Measurements from ENCODE around the gene SIRT3. TPM values are rescaled to one million over a fixed set of nuclear protein-coding genes. Genes with fewer than 3 reads are reported as not detected.
A peak's percentile ranks its signal among the peaks of the same experiment; 100 is the strongest.
"Not testable (repeated sequence)": the region's sequence is repeated elsewhere in the genome, so short reads cannot be mapped to it uniquely, and the experiment has no call there.

Gene SIRT3
- total RNA-seq, 2 donors from 2014 or later, result 22.1 to 22.6 TPM

GRCh38 chr11:189843-190311, 46.3 kb downstream of the SIRT3 start:
- H3K4me1 ChIP-seq; intact Hi-C loops (cut with DNase I): not testable (repeated sequence)

GRCh38 chr11:189200-189783, 46.9 kb downstream of the SIRT3 start:
- H3K36me3 ChIP-seq (replicated peaks in 1 of 2; ENCODE audit: insufficient read depth in 1 of 2, low read depth in 2 of 2); H3K9me3 ChIP-seq; intact Hi-C loops (cut with DNase I); H3K4me3 ChIP-seq; H3K27me3 ChIP-seq; H3K27ac ChIP-seq; H3K4me1 ChIP-seq: not testable (repeated sequence)
- DNase-seq, result peak in 1 of 4 donors; percentile 11
- 84% methylated on average over 40 of the region's 55 CpGs for WGBS, 2 donors
- ATAC-seq, result peak; percentile 2

More at GRCh38 chr11:189843-190311, 46.3 kb downstream of the SIRT3 start:
- peak; percentile 35 to 53 (median 37) for DNase-seq
- ATAC-seq, result peak; percentile 49
- H3K27ac ChIP-seq; H3K27me3 ChIP-seq; H3K9me3 ChIP-seq; H3K36me3 ChIP-seq (replicated peaks in 1 of 2; ENCODE audit: insufficient read depth in 1 of 2, low read depth in 2 of 2); H3K4me3 ChIP-seq: not testable (repeated sequence)
- 42% methylated on average over 7 of the region's 25 CpGs; no CpG with 5 or more reads in 1 of the 2 donors for WGBS, 2 donors
- TF ChIP-seq CTCF (IDR thresholded peaks at IDR 0.05), result peak in 1 of 7 experiments; percentile 21

- H3K4me3 ChIP-seq; H3K27me3 ChIP-seq; H3K9me3 ChIP-seq; ATAC-seq; DNase-seq; intact Hi-C loops (cut with DNase I); H3K27ac ChIP-seq; H3K4me1 ChIP-seq; H3K36me3 ChIP-seq (replicated peaks in 1 of 2; ENCODE audit: insufficient read depth in 1 of 2, low read depth in 2 of 2): not testable (repeated sequence)
- 0% methylated on average over 3 to 4 of the region's 13 CpGs for whole genome bisulfite sequencing, 2 donors
Observed at GRCh38 chr11:180242-180641, 55.9 kb downstream of the SIRT3 start.

Other genes starting within 250 kb of the SIRT3 start
- gene SCGB1C1, start 43.3 kb downstream of the SIRT3 start, total RNA-seq, result not detected
- 10 to 100 TPM; 22.3 to 31.0 TPM for gene BET1L, start 28.9 kb downstream of the SIRT3 start, total RNA-seq
- gene RIC8A, start 28.6 kb downstream of the SIRT3 start, total RNA-seq, result 10 to 100 TPM; 59.3 to 88.5 TPM
- 10 to 100 TPM; 40.2 to 52.4 TPM for gene PSMD13, start 634 bp upstream of the SIRT3 start, total RNA-seq
- gene NLRP6, start 42.1 kb upstream of the SIRT3 start, total RNA-seq, result 1 to 10 TPM in 1 of 2 donors, not detected in 1; 1.0 TPM
- 100 to 1,000 TPM; 248 to 484 TPM for gene PGGHG, start 52.8 kb upstream of the SIRT3 start, total RNA-seq
- gene IFITM5, start 63.2 kb upstream of the SIRT3 start, total RNA-seq, result not detected
- gene IFITM2, start 71.5 kb upstream of the SIRT3 start, total RNA-seq, result 10 to 100 TPM; 31.0 to 90.3 TPM
- 10 to 100 TPM; 31.0 to 39.7 TPM for gene IFITM1, start 77.7 kb upstream of the SIRT3 start, total RNA-seq
- gene IFITM3, start 84.5 kb upstream of the SIRT3 start, total RNA-seq, result 10 to 100 TPM; 51.4 to 59.7 TPM
- 1 to 10 TPM in 1 of 2 donors, not detected in 1; 2.1 TPM for gene B4GALNT4, start 133.2 kb upstream of the SIRT3 start, total RNA-seq
- 10 to 100 TPM; 46.2 to 48.8 TPM for gene PKP3, start 157.9 kb upstream of the SIRT3 start, total RNA-seq
- 10 to 100 TPM; 50.8 to 65.6 TPM for gene SIGIRR, start 178.7 kb upstream of the SIRT3 start, total RNA-seq
- gene ANO9, start 205.7 kb upstream of the SIRT3 start, total RNA-seq, result 10 to 100 TPM; 15.6 to 26.4 TPM
- 10 to 100 TPM; 17.4 to 93.3 TPM for gene PTDSS2, start 213.9 kb upstream of the SIRT3 start, total RNA-seq

Measured in body of pancreas (tissue), 4 donors.